ENCODE results near the gene FADS1.

The FADS1 gene

DNA sequence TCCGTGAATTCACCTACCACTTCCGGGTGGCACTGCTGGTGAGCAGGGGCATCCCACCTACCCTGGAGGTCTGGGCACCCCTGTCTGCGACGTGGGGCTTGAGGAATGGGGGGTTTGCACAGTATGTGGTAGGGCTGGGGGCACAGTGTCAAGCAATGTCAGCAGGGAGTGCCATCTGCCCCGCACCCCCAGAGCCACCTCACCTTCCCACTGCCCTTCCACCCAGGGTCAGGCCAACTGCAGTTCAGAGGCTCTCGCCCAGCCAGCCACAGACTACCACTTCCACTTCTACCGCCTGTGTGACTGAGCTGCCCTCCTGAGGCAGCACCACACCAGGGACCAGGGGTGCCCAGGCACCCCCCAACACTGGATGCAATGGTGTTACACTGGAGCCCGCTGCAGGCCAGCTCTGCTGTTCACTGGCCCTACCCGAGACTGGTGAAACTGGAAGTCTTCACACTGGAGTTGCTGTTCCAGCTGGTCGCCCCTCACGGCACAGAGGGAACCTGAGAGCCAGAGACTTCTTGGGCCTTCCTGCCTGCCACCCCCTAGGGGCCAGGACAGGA, 30.9 kb downstream of the FADS1 start:
- no peaks in the 10 kb centered on the region for H3K4me1 ChIP-seq (ENCODE audit: insufficient read depth, low read length, severe bottlenecking)
- no peaks in the 10 kb centered on the region for H4K20me1 ChIP-seq (ENCODE audit: insufficient read depth, low read length)
- no peaks in the 10 kb centered on the region for H3K9me3 ChIP-seq (ENCODE audit: low read length)
- H2AFZ ChIP-seq (ENCODE audit: low read length): no peak overlapping the region
- no peak overlapping the region for H3K4me3 ChIP-seq (ENCODE audit: low read depth, low read length, poor library complexity, severe bottlenecking)
- TF ChIP-seq, protein P1, sequence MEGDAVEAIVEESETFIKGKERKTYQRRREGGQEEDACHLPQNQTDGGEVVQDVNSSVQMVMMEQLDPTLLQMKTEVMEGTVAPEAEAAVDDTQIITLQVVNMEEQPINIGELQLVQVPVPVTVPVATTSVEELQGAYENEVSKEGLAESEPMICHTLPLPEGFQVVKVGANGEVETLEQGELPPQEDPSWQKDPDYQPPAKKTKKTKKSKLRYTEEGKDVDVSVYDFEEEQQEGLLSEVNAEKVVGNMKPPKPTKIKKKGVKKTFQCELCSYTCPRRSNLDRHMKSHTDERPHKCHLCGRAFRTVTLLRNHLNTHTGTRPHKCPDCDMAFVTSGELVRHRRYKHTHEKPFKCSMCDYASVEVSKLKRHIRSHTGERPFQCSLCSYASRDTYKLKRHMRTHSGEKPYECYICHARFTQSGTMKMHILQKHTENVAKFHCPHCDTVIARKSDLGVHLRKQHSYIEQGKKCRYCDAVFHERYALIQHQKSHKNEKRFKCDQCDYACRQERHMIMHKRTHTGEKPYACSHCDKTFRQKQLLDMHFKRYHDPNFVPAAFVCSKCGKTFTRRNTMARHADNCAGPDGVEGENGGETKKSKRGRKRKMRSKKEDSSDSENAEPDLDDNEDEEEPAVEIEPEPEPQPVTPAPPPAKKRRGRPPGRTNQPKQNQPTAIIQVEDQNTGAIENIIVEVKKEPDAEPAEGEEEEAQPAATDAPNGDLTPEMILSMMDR (IDR thresholded peaks at IDR 0.05; ENCODE audit: low read length): no peak
- TF ChIP-seq EZH2 (IDR thresholded peaks at IDR 0.05; ENCODE audit: borderline replicate concordance, low read length): no peak
- no peaks in the 10 kb centered on the region for H3K27me3 ChIP-seq (ENCODE audit: insufficient read depth, low read length)
- H3F3A ChIP-seq (ENCODE audit: insufficient read depth, low read length): no peaks in the 10 kb centered on the region
- H3K27ac ChIP-seq (ENCODE audit: low read depth, low read length, poor library complexity, severe bottlenecking): no peak overlapping the region
- H3K9me2 ChIP-seq (ENCODE audit: low read depth, low read length): no peaks in the 10 kb centered on the region
- peaks cover 49% of the 10 kb centered on the region for H3K36me3 ChIP-seq (ENCODE audit: insufficient read depth, low read length)
- no peak overlapping the region for H3K9ac ChIP-seq (ENCODE audit: low read length)
- no peaks in the 10 kb centered on the region for H3K79me2 ChIP-seq (ENCODE audit: insufficient read depth, low read length)
- H3K4me2 ChIP-seq (ENCODE audit: low read length): no peak overlapping the region

- H2AFZ ChIP-seq (ENCODE audit: low read length): no peak overlapping the region
- H3K79me2 ChIP-seq (ENCODE audit: insufficient read depth, low read length): no peaks in the 10 kb centered on the region
- no peak overlapping the region for H3K9ac ChIP-seq (ENCODE audit: low read length)
- no peaks in the 10 kb centered on the region for H3K4me1 ChIP-seq (ENCODE audit: insufficient read depth, low read length, severe bottlenecking)
- no peak overlapping the region for H3K4me3 ChIP-seq (ENCODE audit: low read depth, low read length, poor library complexity, severe bottlenecking)
- no peak for TF ChIP-seq EZH2 (IDR thresholded peaks at IDR 0.05; ENCODE audit: borderline replicate concordance, low read length)
- TF ChIP-seq, protein P1 (IDR thresholded peaks at IDR 0.05; ENCODE audit: low read length): no peak
- H4K20me1 ChIP-seq (ENCODE audit: insufficient read depth, low read length): no peaks in the 10 kb centered on the region
- H3K9me3 ChIP-seq (ENCODE audit: low read length): no peaks in the 10 kb centered on the region
- H3F3A ChIP-seq (ENCODE audit: insufficient read depth, low read length): no peaks in the 10 kb centered on the region
- H3K27me3 ChIP-seq (ENCODE audit: insufficient read depth, low read length): no peaks in the 10 kb centered on the region
- no peak overlapping the region for H3K27ac ChIP-seq (ENCODE audit: low read depth, low read length, poor library complexity, severe bottlenecking)
- peaks cover 39% of the 10 kb centered on the region for H3K36me3 ChIP-seq (ENCODE audit: insufficient read depth, low read length)
- H3K4me2 ChIP-seq (ENCODE audit: low read length): no peak overlapping the region
- no peaks in the 10 kb centered on the region for H3K9me2 ChIP-seq (ENCODE audit: low read depth, low read length)
These were observed 32.3 kb downstream of the FADS1 start for GRCh38 chr11:61784506-61784805.

DNA sequence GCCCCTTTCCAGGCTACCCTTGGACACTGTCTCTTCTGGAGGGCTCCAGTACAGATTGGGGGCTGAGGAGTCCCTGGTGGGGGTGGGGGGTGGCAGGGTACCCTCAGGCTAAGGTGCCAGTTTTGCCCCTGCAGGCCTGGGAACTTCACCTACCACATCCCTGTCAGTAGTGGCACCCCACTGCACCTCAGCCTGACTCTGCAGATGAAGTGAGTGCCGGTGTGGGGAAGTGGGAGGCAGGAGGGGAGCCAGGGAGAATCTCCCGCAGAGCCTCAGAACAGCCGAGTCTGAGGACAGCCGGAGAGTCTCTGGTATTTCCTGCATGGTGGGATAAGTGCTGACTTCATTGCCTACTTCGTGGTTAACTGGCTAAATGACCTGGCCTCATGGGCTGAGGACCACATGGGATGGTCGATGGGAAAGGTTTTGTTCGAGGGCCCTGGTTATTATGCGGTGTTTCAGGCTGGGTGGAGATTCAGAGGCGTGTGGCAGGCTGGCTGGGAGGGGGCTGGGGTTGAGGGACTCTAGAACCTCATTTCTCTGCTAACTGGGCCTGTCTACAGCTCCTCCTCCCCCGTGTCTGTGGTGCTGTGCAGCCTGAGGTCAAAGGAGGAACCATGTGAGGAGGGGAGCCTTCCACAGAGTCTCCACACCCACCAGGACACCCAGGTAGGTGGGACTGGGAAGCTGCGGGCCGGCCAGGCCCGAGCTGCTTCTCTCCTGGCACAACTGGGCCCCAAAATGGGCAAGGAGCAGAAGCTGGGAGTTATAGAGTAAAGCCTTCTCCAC, 32.9 kb downstream of the FADS1 start:
- Histone ChIP-seq H3K9ac (ENCODE audit: low read length) (no peak overlapping the region), H3K4me3 (ENCODE audit: low read depth, low read length, poor library complexity, severe bottlenecking) (no peak overlapping the region), H3K9me3 (ENCODE audit: low read length) (no peaks in the 10 kb centered on the region), H3K27ac (ENCODE audit: low read depth, low read length, poor library complexity, severe bottlenecking) (no peak overlapping the region), H3K4me2 (ENCODE audit: low read length) (no peak overlapping the region), H4K20me1 (ENCODE audit: insufficient read depth, low read length) (no peaks in the 10 kb centered on the region), H3K79me2 (ENCODE audit: insufficient read depth, low read length) (no peaks in the 10 kb centered on the region), H2AFZ (ENCODE audit: low read length) (no peak overlapping the region), H3K4me1 (ENCODE audit: insufficient read depth, low read length, severe bottlenecking) (no peaks in the 10 kb centered on the region), H3K36me3 (ENCODE audit: insufficient read depth, low read length) (peaks cover 33% of the 10 kb centered on the region), H3F3A (ENCODE audit: insufficient read depth, low read length) (no peaks in the 10 kb centered on the region), H3K9me2 (ENCODE audit: low read depth, low read length) (no peaks in the 10 kb centered on the region), H3K27me3 (ENCODE audit: insufficient read depth, low read length) (no peaks in the 10 kb centered on the region)
- no peak for TF ChIP-seq EZH2 (IDR thresholded peaks at IDR 0.05; ENCODE audit: borderline replicate concordance, low read length)
- TF ChIP-seq, protein P1 (IDR thresholded peaks at IDR 0.05; ENCODE audit: low read length): no peak
